Measurements from ENCODE around the gene GLDN.
"Not testable (repeated sequence)": the region's sequence is repeated elsewhere in the genome, so short reads cannot be mapped to it uniquely, and the experiment has no call there.

The GLDN gene

DNA sequence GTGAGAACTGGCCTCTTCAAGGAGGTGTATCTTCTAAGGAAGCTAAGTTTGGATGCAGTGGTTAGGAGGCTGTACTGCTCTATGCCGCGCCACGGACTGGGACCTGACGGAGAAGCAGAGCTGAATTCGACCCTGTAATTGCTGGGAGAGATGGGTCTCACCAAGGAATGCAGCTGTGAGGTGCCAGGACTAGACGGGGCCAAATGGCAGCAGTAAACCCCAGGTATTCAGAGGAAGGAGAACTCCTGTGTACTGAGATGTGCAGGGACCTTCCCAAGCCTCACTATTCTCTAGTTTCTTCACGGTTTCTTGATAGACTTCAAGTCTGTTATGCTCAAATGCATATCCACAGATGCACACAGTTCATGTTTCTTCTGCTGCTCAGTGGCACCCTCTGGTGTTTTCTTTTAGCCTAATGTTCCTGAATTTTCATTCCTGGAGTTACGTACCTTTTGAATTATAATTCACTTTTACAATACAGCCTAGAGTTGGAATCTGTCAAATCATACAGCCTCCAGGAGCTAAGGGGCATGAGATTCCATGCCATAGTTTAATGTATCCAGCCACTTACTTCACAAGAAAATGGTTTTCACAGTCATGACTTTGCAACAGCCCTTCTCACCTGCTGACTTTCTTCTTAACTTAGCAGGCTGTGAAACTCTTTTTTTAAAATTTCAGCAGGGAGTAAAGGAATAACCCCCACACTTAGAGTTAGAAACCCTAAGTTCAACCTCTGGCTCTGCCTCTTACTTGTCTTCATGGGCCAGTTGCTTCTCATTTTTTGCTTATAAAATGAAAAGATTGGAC lies 61.8 kb downstream of the GLDN start:
- Mint-ChIP-seq H3K4me3 (no peak overlapping the region), H3K27me3 (peaks cover 11% of the 10 kb centered on the region), H3K4me1 (no peaks in the 10 kb centered on the region), H3K9me3 (no peaks in the 10 kb centered on the region), H3K36me3 (ENCODE audit: low read depth) (no peaks in the 10 kb centered on the region), H3K27ac (no peak overlapping the region)
- DNase-seq (no peak), ATAC-seq (no peak)

GRCh38 chr15:51403946-51404695 lies 62.7 kb downstream of the GLDN start:
- peaks cover 11% of the 10 kb centered on the region for H3K27me3 Mint-ChIP-seq
- no peaks in the 10 kb centered on the region for H3K36me3 Mint-ChIP-seq (ENCODE audit: low read depth)
- ATAC-seq (no peak), DNase-seq (no peak)
- H3K4me1 Mint-ChIP-seq: no peaks in the 10 kb centered on the region
- no peak overlapping the region for H3K27ac Mint-ChIP-seq
- H3K9me3 Mint-ChIP-seq: no peaks in the 10 kb centered on the region
- H3K4me3 Mint-ChIP-seq: no peak overlapping the region

DNA sequence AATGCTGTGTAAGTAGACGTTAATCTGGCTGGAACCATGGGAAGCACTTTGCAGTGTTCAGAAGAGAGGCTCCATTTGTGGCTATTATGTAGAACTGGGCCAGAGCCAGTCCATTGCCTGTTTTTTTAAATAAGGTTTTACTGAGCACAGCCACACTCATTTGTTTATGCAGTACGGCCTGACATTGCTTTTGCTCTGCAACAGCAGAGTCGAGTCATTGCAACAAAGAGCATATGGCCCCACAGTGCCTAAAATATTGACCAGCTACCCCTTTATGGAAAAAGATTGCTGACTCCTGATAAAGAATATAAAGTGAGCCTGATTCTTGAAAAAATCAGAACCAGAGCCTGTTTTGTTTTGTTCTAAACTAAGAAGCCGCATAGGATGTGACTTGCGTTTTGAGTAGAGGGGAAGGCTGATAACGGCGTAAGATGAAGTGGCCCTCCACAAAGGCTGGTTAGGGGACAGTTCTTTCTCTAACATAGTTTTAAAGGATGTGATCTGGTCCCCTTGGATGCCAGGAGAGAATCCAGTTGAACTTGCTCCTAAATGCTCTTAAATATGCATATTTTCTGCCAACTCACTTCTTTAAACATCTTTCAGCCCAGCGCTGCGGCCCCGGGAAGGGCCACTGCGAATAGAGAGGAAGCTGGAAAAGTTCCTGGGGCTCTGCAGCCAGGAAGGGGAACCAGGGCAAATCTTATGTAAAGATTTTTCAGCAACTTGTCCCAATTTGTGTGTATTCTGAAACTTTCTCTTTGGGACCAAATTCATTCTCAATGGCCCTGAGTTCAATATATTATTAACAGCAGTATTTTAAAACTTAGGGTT lies 64.5 kb downstream of the GLDN start:
- no peaks in the 10 kb centered on the region for H3K36me3 Mint-ChIP-seq (ENCODE audit: low read depth)
- no peak for ATAC-seq

DNA sequence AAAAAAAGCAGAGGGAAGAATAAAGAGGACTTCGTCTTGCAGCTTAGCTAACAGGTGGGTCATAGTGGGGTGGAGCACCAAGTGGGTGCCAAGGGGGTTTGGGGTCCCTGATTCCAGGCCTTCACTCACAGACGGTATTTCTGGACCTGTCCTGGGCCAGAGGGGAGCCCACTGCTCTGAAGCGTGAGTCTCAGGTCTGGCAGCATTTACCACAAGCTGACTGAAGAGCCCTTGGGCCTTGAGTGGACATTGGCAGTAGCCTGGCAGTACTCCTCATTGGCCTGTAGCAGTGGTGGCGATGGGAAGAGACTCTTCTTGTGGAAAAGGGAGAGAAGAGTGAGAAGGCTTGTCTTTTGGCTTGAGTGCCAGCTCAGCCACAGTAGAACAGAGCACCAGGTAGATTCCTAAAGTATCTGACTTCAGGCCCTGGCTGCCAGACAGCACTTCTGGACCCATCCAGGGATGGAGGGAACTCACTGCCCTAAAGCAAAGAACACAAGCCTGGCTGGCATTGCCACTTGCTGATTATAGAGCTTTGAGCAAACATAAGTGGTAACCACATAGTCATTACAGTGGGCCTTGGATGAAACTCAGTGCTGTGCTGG lies 72.9 kb downstream of the GLDN start:
- H3K4me3 Mint-ChIP-seq: no peak overlapping the region
- DNase-seq: no peak
- peaks cover 2% of the 10 kb centered on the region for H3K27me3 Mint-ChIP-seq
- no peaks in the 10 kb centered on the region for H3K36me3 Mint-ChIP-seq (ENCODE audit: low read depth)
- no peak for ATAC-seq
- H3K4me1 Mint-ChIP-seq: no peaks in the 10 kb centered on the region
- H3K27ac Mint-ChIP-seq: no peak overlapping the region
- no peaks in the 10 kb centered on the region for H3K9me3 Mint-ChIP-seq

More for the DNA sequence above, 64.5 kb downstream of the GLDN start:
- H3K27ac Mint-ChIP-seq: no peak overlapping the region
- no peak overlapping the region for H3K4me3 Mint-ChIP-seq
- DNase-seq: no peak
- no peaks in the 10 kb centered on the region for H3K9me3 Mint-ChIP-seq
- H3K27me3 Mint-ChIP-seq: peaks cover 13% of the 10 kb centered on the region
- H3K4me1 Mint-ChIP-seq: no peaks in the 10 kb centered on the region

GRCh38 chr15:51416129-51416528 lies 74.7 kb downstream of the GLDN start:
- H3K36me3 Mint-ChIP-seq (ENCODE audit: low read depth): no peaks in the 10 kb centered on the region
- ATAC-seq (no peak), DNase-seq (no peak)

DNA sequence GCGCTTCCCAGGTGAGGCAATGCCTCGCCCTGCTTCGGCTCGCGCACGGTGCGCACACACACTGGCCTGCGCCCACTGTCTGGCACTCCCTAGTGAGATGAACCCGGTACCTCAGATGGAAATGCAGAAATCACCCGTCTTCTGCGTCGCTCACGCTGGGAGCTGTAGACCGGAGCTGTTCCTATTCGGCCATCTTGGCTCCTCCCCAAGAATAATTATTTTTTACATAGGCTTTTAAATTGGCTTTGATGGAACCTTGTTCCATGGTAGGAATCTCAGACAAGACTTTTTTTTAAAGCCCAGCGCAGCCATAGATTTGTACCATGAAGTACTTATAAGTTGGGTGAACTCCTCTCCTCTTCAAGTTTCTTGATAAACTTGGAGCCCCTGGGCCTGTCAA lies 81.6 kb downstream of the GLDN start:
- H3K27me3 Mint-ChIP-seq; H3K4me3 Mint-ChIP-seq; H3K36me3 Mint-ChIP-seq (ENCODE audit: low read depth); ATAC-seq; DNase-seq; H3K4me1 Mint-ChIP-seq; H3K27ac Mint-ChIP-seq; H3K9me3 Mint-ChIP-seq: not testable (repeated sequence)

More at GRCh38 chr15:51416129-51416528, 74.7 kb downstream of the GLDN start:
- Mint-ChIP-seq H3K27me3 (no peaks in the 10 kb centered on the region), H3K4me1 (no peaks in the 10 kb centered on the region), H3K9me3 (no peaks in the 10 kb centered on the region), H3K4me3 (no peak overlapping the region), H3K27ac (no peak overlapping the region)

DNA sequence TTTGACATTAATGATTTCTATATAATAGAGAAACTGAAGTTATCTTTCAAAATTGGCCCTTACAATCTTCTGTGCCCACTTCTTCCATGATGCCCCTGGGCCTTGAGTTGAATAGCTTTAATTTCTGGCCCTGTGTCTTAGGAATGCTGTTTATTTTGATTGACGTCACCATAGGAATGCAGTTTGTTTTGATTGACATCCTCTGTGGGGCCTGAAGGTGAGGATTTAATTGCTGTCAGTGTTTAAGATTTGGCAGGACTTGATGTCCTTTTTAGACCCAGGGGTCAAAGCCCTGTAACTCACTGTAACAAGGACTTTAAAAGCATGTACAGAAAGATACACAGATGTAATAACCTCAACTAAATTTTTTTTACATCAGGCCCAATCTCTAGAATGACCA lies 83.3 kb downstream of the GLDN start:
- no peaks in the 10 kb centered on the region for H3K4me1 Mint-ChIP-seq
- no peaks in the 10 kb centered on the region for H3K36me3 Mint-ChIP-seq (ENCODE audit: low read depth)
- H3K27ac Mint-ChIP-seq: no peak overlapping the region
- ATAC-seq (no peak), DNase-seq (no peak)
- H3K9me3 Mint-ChIP-seq: peaks cover 4% of the 10 kb centered on the region
- peaks cover 8% of the 10 kb centered on the region for H3K27me3 Mint-ChIP-seq
- no peak overlapping the region for H3K4me3 Mint-ChIP-seq

DNA sequence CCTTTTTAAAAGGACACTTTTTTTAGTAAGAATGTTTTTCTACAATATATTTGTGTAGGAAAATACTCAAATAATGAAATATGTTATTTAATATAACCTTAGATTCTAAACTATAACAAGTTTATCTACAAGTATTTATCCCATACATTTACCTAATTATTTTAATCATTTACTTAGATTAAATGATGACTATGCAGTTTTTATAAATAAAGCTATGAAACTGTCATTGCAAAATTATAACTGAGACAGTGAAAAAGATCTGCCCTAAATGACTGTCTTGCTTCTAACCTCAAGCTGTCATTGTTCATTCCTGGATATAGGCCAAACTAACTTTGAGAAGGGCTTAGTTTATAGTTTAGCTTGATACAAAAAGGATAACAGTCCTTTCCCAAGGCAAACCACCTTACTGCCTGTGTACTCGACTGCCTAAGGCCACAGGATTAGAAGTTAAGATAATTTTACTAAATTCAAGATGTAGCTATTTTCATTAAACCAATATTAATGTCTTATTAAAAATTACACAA lies 84.1 kb downstream of the GLDN start:
- Mint-ChIP-seq H3K4me1 (no peaks in the 10 kb centered on the region), H3K4me3 (no peak overlapping the region), H3K27ac (no peak overlapping the region), H3K36me3 (ENCODE audit: low read depth) (no peaks in the 10 kb centered on the region), H3K9me3 (peaks cover 4% of the 10 kb centered on the region), H3K27me3 (peaks cover 8% of the 10 kb centered on the region)
- DNase-seq: no peak
- ATAC-seq: no peak

DNA sequence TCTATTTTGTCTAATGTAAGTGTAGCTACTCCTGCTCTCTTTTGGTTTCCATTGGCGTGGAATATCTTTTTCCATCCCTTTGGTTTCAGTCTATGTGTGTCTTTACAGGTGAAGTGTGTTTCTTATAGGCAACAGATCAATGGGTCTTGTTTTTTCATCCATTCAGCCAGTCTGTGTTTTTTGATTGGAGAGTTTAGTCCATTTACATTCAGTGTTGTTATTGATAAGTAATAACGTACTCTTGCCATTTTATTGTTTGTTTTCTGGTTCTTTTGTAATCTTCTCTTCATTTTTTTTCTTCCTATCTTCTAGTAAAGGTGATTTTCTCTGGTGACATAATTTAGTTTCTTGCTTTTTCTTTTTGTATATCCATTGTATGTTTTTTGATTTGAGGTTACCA lies 97.1 kb downstream of the GLDN start:
- no peaks in the 10 kb centered on the region for H3K36me3 Mint-ChIP-seq (ENCODE audit: low read depth)
- no peak overlapping the region for H3K27ac Mint-ChIP-seq
- DNase-seq (no peak), ATAC-seq (no peak)
- H3K9me3 Mint-ChIP-seq: no peaks in the 10 kb centered on the region
- H3K4me3 Mint-ChIP-seq: no peak overlapping the region
- peaks cover 12% of the 10 kb centered on the region for H3K27me3 Mint-ChIP-seq
- H3K4me1 Mint-ChIP-seq: no peaks in the 10 kb centered on the region

- peaks cover 7% of the 10 kb centered on the region for H3K27me3 Mint-ChIP-seq
- DNase-seq (no peak), ATAC-seq (no peak)
- no peaks in the 10 kb centered on the region for H3K36me3 Mint-ChIP-seq (ENCODE audit: low read depth)
- H3K4me1 Mint-ChIP-seq: peaks cover 3% of the 10 kb centered on the region
- no peak overlapping the region for H3K4me3 Mint-ChIP-seq
- no peaks in the 10 kb centered on the region for H3K9me3 Mint-ChIP-seq
- H3K27ac Mint-ChIP-seq: no peak overlapping the region
Observed at GRCh38 chr15:51443282-51443914, 101.9 kb downstream of the GLDN start.

- Mint-ChIP-seq H3K4me1 (peaks cover 3% of the 10 kb centered on the region), H3K9me3 (no peaks in the 10 kb centered on the region), H3K36me3 (ENCODE audit: low read depth) (peaks cover under 1% of the 10 kb centered on the region), H3K27ac (no peak overlapping the region), H3K4me3 (no peak overlapping the region), H3K27me3 (peaks cover 6% of the 10 kb centered on the region)
- ATAC-seq (no peak), DNase-seq (no peak)
Observed at GRCh38 chr15:51444112-51444511, 102.7 kb downstream of the GLDN start.

DNA sequence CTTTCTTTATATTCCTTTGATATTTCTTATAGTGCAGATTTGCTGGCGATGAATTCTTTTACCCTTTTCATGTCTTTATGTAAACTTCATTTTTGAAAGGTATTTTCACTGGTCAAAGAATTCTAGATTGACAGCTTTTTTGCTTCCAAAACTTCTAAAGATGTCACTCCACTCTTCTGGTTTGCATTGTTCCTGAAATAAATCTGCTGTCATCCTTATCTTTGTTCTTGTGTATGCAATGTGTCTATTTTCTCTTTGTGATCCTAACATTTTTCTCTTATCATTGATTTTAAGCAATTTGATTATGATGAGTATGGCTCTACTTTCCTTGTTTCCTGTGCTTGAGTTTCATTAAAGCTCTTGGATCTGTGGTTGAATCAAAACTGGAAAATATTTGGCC lies 103.4 kb downstream of the GLDN start:
- no peak for DNase-seq
- Mint-ChIP-seq H3K4me3 (no peak overlapping the region), H3K9me3 (no peaks in the 10 kb centered on the region), H3K27me3 (peaks cover 6% of the 10 kb centered on the region), H3K4me1 (peaks cover 3% of the 10 kb centered on the region), H3K27ac (no peak overlapping the region), H3K36me3 (ENCODE audit: low read depth) (peaks cover 5% of the 10 kb centered on the region)
- no peak for ATAC-seq

DNA sequence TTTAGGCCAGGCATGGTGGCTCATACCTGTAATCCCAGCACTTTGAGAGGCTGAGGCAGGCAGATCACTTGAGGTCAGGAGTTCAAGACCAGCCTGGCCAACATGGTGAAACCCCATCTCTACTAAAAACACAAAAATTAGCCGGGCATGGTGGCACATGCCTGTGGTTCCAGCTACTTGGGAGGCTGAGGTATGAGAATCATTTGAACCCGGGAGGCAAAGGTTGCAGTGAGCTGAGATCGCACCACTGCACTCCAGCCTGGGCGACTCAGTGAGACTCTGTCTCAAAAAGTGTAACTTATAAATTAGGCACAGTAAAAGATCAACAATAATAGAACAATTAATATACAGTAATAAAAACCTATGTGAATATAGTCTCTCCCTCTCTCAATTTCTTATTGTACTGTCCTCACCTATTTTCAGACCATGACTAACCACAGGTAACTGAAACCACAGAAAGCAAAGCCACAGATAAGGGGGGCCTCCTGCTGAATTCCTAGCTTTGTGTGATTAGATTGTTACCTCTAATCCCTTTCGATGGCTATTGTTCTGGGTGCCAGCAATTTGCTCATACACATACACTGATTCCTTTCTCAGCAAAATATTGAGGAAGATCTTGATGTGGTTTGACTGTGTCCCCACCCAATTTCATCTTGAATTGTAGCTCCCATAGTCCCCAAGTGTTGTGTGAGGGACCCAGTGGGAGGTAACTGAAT lies 104.7 kb downstream of the GLDN start:
- not testable (repeated sequence) for H3K27ac Mint-ChIP-seq, H3K9me3 Mint-ChIP-seq, DNase-seq, H3K27me3 Mint-ChIP-seq, H3K4me3 Mint-ChIP-seq, H3K4me1 Mint-ChIP-seq, ATAC-seq
- H3K36me3 Mint-ChIP-seq (ENCODE audit: low read depth): peaks cover 10% of the 10 kb centered on the region

Measured in activated naive CD8-positive, alpha-beta T cell treated with anti-CD3 and anti-CD28 coated beads, Interleukin-2, amount 50 U/mL, for 24 hours (primary cell).